Activated CD8-positive, alpha-beta memory T cell treated with anti-CD3 and anti-CD28 coated beads for 24 hours (primary cell): ENCODE results near the gene REEP3.

Experiments used
- DNase-seq: peaks from one replicate; pipeline ENCODE4 v3.0.0-alpha.2; 2020

REEP3 gene

DNA sequence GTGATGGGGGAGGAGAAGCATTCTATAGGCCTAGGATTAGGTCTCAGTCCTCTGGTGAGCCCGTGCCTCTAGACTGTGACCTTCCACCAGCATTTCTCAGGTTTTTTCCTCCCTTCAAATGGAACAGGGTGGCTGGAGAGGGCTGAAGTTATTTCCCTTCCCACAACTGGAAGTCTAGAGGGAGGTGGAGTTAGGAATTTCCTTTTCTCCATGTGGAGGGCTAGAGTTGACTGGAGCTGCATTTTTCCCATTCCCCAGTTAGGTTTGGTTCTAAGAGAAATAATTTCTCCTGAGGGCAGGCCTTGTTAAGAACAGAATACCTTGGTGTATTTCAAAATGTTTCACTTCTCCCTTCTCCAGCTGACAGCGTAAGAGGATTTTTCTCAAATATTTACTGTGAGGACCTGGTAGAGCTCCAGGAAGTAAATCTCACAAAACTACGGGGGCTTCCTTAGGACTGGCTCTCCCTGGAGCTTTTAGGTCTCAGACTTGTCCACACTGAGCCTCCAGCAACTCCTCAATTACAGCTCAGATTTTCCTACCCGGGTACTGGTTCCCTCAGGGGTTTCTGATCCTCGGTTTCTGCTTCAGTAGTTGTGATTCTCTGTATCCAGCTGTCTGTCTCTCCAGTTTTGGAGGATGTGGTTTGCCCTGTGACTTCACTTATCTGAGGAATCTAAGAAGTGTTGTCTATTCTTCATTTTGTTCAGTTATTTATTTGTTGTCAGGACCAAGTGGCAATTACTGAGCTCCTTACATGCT lies 6.0 kb upstream of the REEP3 start:
- no peak for DNase-seq

- DNase-seq = no peak
Measured at GRCh38 chr10:63516207-63516606, 5.0 kb upstream of the REEP3 start.

- no peak for DNase-seq
Measured at GRCh38 chr10:63518690-63519288, 2.4 kb upstream of the REEP3 start.

DNA sequence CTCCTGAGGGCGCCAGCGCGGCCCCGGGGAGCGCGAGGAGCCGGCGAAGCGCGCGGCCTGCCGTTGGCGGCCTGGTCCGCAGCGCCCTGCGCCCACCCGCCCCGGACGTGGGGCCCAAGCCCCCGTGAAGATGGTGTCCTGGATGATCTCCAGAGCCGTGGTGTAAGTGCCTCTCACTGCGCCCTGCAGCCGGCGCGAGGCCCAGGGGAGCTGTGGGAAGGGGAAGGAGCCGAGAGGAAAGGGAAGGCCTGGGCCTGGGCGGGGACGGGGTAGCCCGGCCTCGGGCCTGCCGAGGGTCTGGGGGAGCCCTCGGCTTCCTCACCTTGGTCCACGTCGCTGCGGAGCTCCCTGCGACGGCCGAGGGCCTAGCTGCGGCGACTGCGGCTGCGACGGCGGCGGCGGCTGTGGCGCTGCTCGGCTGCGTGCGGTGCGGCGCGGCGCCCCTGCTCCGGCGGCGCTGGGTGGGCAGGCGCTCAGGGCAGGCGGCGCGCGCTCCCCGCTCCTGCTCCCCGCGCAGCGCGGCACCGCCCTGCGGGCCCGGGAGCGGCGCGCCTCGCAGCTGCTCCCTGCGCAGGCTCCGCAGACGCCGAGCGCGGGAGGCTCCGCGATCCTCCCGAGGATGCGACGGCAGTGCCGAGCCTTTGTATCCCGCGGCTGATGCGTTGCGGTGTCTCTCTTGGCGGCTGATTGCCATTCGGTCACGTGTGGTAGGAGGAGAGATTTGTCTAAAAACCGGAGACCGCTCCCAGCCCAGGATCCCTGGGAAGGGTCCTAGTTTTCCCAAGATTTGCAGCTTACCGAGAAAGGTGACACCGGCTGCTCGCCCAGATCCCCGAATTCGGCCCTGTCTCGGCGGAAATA lies 445 bp downstream of the REEP3 start:
- peak; percentile 90 for DNase-seq

DNA sequence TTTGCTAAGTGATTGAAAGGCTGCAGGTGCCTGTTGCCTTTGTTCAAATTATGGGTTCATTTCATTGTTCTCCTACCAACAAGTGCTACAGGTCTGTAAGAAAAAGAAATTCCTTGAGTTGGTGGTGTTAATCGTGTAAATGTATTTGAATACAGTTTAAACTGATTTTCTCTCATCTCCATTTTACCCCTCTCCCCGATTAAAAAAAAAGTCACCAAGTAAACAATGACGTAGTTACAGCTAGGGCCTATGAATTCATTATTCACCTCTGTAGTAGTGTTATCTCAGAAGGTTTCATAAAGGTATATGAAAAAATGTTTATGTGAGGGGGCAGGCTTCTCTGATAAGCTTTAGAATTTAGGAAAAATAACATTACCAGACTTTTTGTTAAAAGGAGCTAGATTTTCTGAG lies 1.1 kb downstream of the REEP3 start:
- DNase-seq = no peak

DNA sequence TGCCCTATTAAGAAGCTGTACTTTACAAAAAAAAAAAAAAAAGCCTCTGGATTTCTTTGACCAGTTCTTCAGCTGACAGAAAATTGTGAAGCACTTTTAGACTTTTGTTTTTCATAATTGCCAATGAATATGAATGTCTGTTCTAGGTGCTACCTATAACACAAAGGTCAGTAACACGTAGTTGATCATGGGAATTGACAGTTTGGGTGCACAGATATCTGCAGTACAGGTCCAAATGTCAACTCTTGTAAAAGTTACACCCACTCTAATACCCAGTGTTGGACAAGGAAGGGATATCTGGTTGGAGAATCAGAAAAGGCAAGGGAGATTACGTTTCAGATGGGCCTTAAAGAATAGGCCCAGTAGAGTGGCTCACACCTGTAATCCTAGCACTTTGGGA lies 1.8 kb downstream of the REEP3 start:
- DNase-seq = no peak

DNA sequence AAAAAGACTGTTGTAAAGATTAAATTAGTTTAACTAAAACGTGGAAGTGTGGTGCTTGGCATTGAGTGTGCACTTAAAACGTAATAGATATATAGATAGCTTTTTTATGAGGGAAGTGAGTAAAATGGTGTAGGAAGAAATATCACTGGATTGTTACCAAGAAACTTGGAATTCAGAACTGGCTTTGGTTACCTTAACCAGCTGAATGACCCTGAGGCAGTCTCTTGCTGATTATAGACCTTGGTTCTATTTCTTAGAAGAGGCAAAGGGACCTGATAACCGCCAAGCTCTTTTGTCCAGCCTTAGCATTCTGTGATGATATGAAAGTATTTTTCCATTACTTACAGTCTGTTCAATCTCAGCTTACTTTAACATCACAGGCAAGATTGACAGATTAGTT lies 3.8 kb downstream of the REEP3 start:
- no peak for DNase-seq

DNA sequence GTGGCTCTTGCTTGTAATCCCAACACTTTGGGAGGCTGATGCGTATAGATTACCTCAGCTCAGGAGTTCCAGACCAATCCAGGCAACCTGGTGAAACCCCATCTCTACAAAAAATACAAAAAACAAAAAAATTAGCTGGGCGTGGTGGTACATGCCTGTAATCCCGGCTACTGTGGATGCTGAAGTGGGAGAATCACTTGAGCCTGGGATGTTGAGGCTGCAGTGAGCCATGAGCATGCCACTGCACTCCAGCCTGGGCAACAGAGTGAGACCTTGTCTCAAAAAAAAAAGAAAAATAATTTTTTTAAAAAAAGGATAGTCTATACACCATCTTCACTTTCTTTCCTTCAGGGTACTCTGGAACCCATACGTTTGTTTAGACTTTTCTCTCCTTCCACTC lies 6.2 kb downstream of the REEP3 start:
- no peak for DNase-seq

GRCh38 chr10:63528084-63528744 lies 7.0 kb downstream of the REEP3 start:
- no peak for DNase-seq

DNA sequence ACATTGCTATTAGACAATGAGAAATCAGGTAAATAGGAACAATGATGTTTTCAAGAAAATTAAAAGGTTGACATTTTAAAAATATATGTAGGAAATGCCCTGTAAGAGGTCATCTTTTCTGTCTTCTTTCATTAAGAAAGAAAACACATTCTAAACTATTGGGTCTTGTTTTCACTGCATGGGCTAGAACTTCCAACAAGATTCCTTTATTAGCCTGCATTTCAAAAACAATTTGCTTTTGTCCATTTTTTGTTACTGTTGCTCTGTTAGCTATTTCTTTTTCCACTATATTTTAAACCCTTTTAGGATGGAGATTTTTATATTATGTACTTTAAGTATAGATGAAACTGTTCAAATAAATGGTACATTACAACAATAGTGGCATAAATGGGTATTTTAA lies 9.2 kb downstream of the REEP3 start:
- no peak for DNase-seq

DNA sequence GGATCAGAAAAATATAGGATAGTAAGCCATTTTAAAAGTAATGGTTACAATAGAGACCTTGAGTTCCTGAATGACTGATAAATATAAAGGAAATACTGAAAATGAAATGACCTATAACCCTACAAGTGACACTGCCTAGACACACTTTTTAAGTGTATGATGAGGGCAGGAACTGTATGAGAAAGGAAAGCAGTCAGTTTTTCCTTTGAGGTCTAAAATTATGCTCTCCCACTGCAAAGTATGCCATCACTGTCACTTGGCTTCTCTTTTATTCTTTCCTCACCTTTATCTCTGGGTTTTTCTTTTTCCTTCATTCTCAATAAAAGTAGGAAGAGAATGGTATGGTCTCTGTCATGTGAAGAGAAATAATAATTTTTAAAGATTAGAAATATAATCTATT lies 13.5 kb downstream of the REEP3 start:
- DNase-seq = no peak

DNA sequence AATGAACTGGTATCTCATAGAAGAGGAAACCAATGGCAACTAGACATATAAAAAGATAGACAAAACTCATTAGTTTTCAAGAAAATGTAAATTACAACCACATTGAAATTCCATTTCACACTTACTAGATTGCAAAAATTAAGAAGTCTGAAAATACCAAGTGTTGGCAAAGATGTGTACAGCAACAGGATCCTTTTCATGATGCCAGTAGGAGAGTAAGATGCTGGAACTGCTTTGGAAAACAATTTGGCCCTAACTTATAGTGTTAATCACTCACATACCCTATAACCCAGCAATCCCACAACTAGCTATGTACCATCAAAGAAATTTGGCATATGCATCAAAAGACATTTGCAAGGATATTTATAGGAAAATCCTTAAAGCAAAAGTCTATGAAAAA lies 15.5 kb downstream of the REEP3 start:
- DNase-seq = no peak

DNA sequence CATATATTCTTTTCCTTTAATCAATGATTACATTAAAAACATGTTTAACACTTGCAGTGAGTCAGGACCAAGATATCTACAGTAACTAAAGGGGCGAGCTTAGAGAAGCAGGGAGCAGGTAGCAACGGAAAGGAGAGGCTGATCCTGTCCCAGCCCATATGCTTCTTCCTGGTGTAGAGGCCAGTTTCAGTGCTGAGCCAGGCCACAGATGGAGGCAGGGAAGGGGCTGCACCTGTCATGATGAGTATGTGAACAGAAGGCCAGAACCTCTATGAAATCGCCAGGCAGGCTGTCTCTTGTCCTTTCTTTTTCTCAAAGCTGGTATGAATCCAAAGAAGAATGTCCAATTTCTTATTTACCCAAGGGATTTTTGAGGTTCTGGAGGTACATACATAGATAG lies 16.3 kb downstream of the REEP3 start:
- DNase-seq = no peak

- no peak for DNase-seq
Measured at GRCh38 chr10:63539377-63539776, 18.2 kb downstream of the REEP3 start.

- no peak for DNase-seq
Measured at GRCh38 chr10:63539994-63540393, 18.8 kb downstream of the REEP3 start.

DNA sequence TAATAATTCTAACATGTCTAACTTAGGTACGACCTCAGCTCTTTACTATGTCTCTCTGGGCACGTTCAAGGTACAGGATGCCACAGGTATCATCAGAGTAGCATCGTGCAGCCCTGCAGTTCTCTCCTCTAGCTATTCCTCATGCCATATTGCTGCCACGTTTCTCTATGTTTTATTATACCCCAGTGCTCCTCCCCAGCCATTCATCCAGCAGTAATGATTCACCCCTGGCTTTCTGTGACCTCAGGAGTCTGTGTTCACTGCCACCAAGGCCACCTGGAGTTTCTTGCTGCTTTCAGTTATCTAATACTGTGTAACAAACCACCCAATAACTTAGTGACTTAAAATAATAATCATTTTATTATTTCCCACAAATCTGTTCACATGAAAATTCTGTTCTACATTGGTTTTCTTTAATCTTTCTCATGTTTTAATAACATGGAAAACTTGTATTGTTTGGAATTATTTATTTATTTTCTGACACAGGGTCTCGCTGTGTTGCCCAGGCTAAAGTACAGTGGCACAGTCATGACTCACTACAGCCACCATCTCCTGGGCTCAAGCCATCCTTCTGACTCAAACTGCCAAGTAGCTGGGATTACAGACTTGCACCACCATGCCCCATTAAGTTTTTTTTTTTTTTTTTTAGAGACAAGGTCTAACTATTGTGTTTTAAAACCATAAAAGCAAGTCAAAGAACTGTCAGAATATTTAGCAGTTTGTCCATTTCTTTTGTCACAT lies 21.8 kb downstream of the REEP3 start:
- no peak for DNase-seq

GRCh38 chr10:63543576-63543962 lies 22.4 kb downstream of the REEP3 start:
- no peak for DNase-seq

DNA sequence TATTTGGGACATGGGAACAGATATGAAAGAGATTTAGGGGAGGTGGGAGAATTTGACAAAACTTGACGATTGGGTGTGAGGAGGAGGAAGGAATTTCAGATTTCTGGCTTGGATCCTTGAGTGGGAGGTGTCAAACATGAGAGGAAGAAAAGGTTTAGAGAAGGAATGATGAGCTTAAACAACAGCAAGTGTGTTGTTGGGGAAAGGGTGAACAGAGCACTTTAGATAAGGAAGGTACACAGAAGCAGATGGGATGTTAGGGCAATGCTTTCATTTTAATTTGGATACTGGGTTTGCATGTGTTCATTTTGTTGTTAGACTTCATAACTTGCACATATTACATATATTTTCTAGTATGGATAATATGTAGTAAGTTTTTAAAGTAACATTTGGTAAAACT lies 23.2 kb downstream of the REEP3 start:
- no peak for DNase-seq

- no peak for DNase-seq
Measured at GRCh38 chr10:63547628-63548360, 26.6 kb downstream of the REEP3 start.

GRCh38 chr10:63548860-63549259 lies 27.7 kb downstream of the REEP3 start:
- no peak for DNase-seq

DNA sequence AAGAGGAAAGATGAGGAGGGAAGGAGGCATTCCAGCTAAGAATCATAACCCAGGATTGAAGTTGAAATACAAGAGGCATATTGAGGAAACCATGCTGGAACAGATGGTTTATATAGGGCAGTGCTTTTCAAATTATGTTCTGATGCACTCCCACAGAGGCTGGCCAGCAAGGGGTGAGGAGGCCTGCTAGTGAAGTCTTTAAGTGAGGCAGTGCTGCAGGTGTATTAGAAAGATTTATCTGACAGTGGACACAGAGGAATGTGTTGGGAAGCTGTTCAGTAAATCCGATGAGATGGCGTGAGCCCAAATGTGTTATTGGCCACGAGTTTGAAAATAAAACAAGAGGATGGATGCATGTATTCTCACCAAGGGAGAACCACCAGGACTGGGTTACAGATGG lies 28.6 kb downstream of the REEP3 start:
- no peak for DNase-seq

DNA sequence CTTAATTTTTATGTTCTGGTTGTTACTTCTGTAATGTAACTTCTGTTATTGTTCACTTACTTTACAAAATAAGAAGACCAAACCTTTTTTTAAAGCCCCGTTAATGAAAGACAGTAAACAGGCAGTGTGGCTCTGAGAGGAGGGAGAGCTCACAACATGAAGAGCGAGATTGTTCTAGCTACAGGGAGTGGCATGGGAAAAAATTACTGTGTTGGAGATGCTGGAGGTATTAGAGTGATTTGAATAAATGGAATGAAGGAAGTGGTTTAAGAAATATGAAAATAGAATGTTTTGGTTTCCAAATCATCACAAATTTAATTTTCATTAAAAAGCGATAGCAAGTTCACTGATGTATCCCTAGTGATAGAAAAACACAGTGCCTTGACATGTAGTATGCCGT lies 31.8 kb downstream of the REEP3 start:
- no peak for DNase-seq
